HepG2 (cell line): ENCODE data around the gene KIAA0319L. TPM values are rescaled to one million over a fixed set of nuclear protein-coding genes. Genes with fewer than 3 reads are reported as not detected.
A peak's percentile ranks its signal among the peaks of the same experiment; 100 is the strongest.

ENCODE experiments used
- BATF2 ChIP-seq: sonication (generic); formaldehyde crosslinking; IDR thresholded peaks from 2 replicates; pipeline ENCODE4 v1.8.0; 2022; ENCODE audit warnings: mild to moderate bottlenecking, missing genetic modification reagents, moderate library complexity
- HIC2 ChIP-seq: sonication (generic); formaldehyde crosslinking; IDR thresholded peaks from 2 replicates; pipeline ENCODE4 v1.9.0; 2022; ENCODE audit warnings: low read depth, missing genetic modification reagents
- NFIB ChIP-seq: sonication (generic); formaldehyde crosslinking; IDR thresholded peaks from 2 replicates; pipeline ENCODE4 v1.9.0; 2021; ENCODE audit warnings: missing genetic modification reagents, mild to moderate bottlenecking, borderline replicate concordance
- PHF8 ChIP-seq: sonication (generic); formaldehyde crosslinking; IDR thresholded peaks from 2 replicates; pipeline ENCODE4 v1.5.0; 2020; ENCODE audit warnings: missing genetic modification reagents
- POLR2AphosphoS5 ChIP-seq: IDR thresholded peaks from 2 replicates; pipeline ENCODE4 v1.6.1; 2012; ENCODE audit warnings: low read depth, low read length
- SRY ChIP-seq: sonication (generic); formaldehyde crosslinking; IDR thresholded peaks from 2 replicates; pipeline ENCODE4 v1.8.0; 2022; ENCODE audit warnings: mild to moderate bottlenecking, missing genetic modification reagents
- THAP11 ChIP-seq: IDR thresholded peaks from 2 replicates; pipeline ENCODE4 v1.6.1; 2016; ENCODE audit warnings: missing biosample characterization, missing genetic modification reagents
- UBTF ChIP-seq: sonication (generic); formaldehyde crosslinking; IDR thresholded peaks from 2 replicates; pipeline ENCODE4 v1.4.0; 2020; ENCODE audit warnings: mild to moderate bottlenecking, missing genetic modification reagents
- ZNF101 ChIP-seq: sonication (generic); formaldehyde crosslinking; IDR thresholded peaks from 2 replicates; pipeline ENCODE4 v1.4.0; 2020; ENCODE audit warnings: mild to moderate bottlenecking, low read depth, missing genetic modification reagents, borderline replicate concordance
- ZNF264 ChIP-seq: sonication (generic); formaldehyde crosslinking; IDR thresholded peaks from 2 replicates; pipeline ENCODE4 v1.4.0; 2020; ENCODE audit warnings: missing genetic modification reagents
- ZNF333 ChIP-seq: sonication (generic); formaldehyde crosslinking; IDR thresholded peaks from 2 replicates; pipeline ENCODE4 v1.4.0; 2020; ENCODE audit warnings: mild to moderate bottlenecking, missing genetic modification reagents, borderline replicate concordance
- ZNF549 ChIP-seq: sonication (generic); formaldehyde crosslinking; IDR thresholded peaks from 2 replicates; pipeline ENCODE4 v1.5.0; 2020; ENCODE audit warnings: missing genetic modification reagents
- polyA plus RNA-seq, 8 experiments: library from polyadenylated mRNA; depleted of rRNA in 3 of 8; stranded (reverse) in 7 of 8; unstranded in 1 of 8; fragments of >200 nt; fragmentation: Illumina TruSeq in 4 of 8; extraction: Trizol in 4 of 8; gene quantifications; 2 replicates each; pipeline versions ENCODE4 v1.2.1 to v1.2.3, GENCODE V29; 2011 to 2016; ENCODE audit warnings: low read depth in 4 of 8, missing spikeins in 1 of 8, mixed read lengths in 1 of 8; ENCODE audit not compliant: insufficient read depth in 1 of 8
- total RNA-seq, 5 experiments: library from RNA; depleted of rRNA; stranded (reverse); fragments of >200 nt; fragmentation: Illumina TruSeq; extraction: Trizol; gene quantifications; 2 replicates each; pipeline ENCODE4 v1.2.3, GENCODE V29; 2016; ENCODE audit warnings: low read depth in 1 of 5
- TF ChIP-seq, protein P1 (sequence below), 2 experiments: fragments of 450-650 bp in 1 of 2; sonication (generic) in 1 of 2; formaldehyde crosslinking in 1 of 2; IDR thresholded peaks; 2 replicates each; pipeline versions ENCODE4 v1.6.1 to v1.8.0; 2016 to 2022; ENCODE audit warnings: antibody characterized with exemption in 1 of 2, mild to moderate bottlenecking in 1 of 2, missing genetic modification reagents in 1 of 2
- TF ChIP-seq, protein P2 (sequence below): IDR thresholded peaks from 2 replicates; pipeline ENCODE4 v1.6.1; 2018; ENCODE audit warnings: missing genetic modification reagents, mild to moderate bottlenecking, missing compliant biosample characterization

The KIAA0319L gene
- total and polyA plus RNA-seq, 2 of the 13 experiments (the other 11 are each of a cell fraction or from before 2014, with no cell fraction given): 33.4 to 82.6 TPM

DNA sequence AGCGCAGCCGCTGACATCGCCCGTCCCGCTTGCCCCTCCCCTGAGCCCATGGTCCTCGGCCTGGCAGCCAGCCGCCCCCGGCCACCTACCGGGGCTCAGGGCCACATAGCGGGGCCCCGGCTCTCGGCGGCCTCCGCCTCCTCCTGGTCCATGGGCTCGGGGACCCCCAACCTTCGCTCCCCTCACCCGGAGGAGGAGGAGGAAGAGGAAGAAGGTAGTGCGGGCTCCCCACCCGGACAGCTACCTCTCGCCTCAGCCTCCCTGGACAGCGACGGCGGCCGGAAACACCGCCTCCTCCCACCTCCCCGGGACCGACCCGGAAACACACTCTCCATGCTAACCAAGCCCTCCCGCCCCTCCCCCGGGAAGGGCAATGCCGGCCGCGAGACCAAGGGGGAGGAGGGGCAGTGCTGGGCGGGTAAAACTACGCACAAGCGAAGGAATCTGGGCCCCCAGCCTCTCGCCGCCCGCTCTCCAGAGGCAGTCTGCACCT, at the start of gene KIAA0319L (continued):
- TF ChIP-seq UBTF (CRISPR knock-in tag) (peak; percentile 75), BATF2 (CRISPR knock-in tag) (0 out of 2 replicates have a peak, but pooled peaks have one; percentile 37), SRY (peak; percentile 49; the same call in 1 of the 2 replicates), POLR2AphosphoS5 (peak; percentile 71), NFIB (no peak), ZNF549 (CRISPR knock-in tag) (no peak), PHF8 (CRISPR knock-in tag) (peak; percentile 92), HIC2 (CRISPR knock-in tag) (no peak), ZNF101 (CRISPR knock-in tag) (no peak), THAP11 (CRISPR knock-in tag) (no peak), ZNF333 (no peak), ZNF264 (no peak)
- TF ChIP-seq, protein P1, sequence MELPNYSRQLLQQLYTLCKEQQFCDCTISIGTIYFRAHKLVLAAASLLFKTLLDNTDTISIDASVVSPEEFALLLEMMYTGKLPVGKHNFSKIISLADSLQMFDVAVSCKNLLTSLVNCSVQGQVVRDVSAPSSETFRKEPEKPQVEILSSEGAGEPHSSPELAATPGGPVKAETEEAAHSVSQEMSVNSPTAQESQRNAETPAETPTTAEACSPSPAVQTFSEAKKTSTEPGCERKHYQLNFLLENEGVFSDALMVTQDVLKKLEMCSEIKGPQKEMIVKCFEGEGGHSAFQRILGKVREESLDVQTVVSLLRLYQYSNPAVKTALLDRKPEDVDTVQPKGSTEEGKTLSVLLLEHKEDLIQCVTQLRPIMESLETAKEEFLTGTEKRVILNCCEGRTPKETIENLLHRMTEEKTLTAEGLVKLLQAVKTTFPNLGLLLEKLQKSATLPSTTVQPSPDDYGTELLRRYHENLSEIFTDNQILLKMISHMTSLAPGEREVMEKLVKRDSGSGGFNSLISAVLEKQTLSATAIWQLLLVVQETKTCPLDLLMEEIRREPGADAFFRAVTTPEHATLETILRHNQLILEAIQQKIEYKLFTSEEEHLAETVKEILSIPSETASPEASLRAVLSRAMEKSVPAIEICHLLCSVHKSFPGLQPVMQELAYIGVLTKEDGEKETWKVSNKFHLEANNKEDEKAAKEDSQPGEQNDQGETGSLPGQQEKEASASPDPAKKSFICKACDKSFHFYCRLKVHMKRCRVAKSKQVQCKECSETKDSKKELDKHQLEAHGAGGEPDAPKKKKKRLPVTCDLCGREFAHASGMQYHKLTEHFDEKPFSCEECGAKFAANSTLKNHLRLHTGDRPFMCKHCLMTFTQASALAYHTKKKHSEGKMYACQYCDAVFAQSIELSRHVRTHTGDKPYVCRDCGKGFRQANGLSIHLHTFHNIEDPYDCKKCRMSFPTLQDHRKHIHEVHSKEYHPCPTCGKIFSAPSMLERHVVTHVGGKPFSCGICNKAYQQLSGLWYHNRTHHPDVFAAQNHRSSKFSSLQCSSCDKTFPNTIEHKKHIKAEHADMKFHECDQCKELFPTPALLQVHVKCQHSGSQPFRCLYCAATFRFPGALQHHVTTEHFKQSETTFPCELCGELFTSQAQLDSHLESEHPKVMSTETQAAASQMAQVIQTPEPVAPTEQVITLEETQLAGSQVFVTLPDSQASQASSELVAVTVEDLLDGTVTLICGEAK (IDR thresholded peaks at IDR 0.05): no peak
- TF ChIP-seq, protein P1 (CRISPR knock-in tag; IDR thresholded peaks at IDR 0.05): no peak
- TF ChIP-seq, protein P2, sequence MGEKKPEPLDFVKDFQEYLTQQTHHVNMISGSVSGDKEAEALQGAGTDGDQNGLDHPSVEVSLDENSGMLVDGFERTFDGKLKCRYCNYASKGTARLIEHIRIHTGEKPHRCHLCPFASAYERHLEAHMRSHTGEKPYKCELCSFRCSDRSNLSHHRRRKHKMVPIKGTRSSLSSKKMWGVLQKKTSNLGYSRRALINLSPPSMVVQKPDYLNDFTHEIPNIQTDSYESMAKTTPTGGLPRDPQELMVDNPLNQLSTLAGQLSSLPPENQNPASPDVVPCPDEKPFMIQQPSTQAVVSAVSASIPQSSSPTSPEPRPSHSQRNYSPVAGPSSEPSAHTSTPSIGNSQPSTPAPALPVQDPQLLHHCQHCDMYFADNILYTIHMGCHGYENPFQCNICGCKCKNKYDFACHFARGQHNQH: 0 out of 2 replicates have a peak, but pooled peaks have one; percentile 47
